NT2/D1 (cell line): ENCODE measurements around the gene DPEP1.
A peak's percentile ranks its signal among the peaks of the same experiment; 100 is the strongest.
"Not testable (repeated sequence)": the region's sequence is repeated elsewhere in the genome, so short reads cannot be mapped to it uniquely, and the experiment has no call there.

Source experiments
- DNase-seq: peaks from one replicate; pipeline ENCODE4 v3.0.0-alpha.2; 2011; ENCODE audit warnings: low read depth, low spot score
- H3K27me3 ChIP-seq: 2 replicates; pipeline ENCODE4 v1.6.0; 2011; ENCODE audit warnings: mild to moderate bottlenecking; ENCODE audit not compliant: insufficient read length, insufficient read depth
- H3K36me3 ChIP-seq: 2 replicates; pipeline ENCODE4 v1.6.1; 2011; ENCODE audit warnings: mild to moderate bottlenecking, low read length, mixed read lengths; ENCODE audit not compliant: insufficient read depth, insufficient read length
- H3K4me1 ChIP-seq: 2 replicates; pipeline ENCODE4 v1.5.1; 2011; ENCODE audit not compliant: insufficient read depth, insufficient read length
- H3K4me3 ChIP-seq: 2 replicates; pipeline ENCODE4 v1.5.1; 2011; ENCODE audit warnings: low read depth; ENCODE audit not compliant: insufficient read length
- H3K9ac ChIP-seq: 2 replicates; pipeline ENCODE4 v1.6.0; 2011; ENCODE audit warnings: low read depth; ENCODE audit not compliant: insufficient read length
- H3K9me3 ChIP-seq: 2 replicates; pipeline ENCODE4 v1.5.1; 2011; ENCODE audit warnings: mild to moderate bottlenecking, low read length; ENCODE audit not compliant: insufficient read depth
- SUZ12 ChIP-seq: IDR thresholded peaks from 2 replicates; pipeline ENCODE4 v1.6.1; 2011; ENCODE audit not compliant: insufficient read length, insufficient read depth; ENCODE audit errors: extremely low read depth
- YY1 ChIP-seq: IDR thresholded peaks from 2 replicates; pipeline ENCODE4 v1.6.1; 2011; ENCODE audit not compliant: insufficient read length, insufficient read depth
- ZNF274 ChIP-seq: IDR thresholded peaks from 2 replicates; pipeline ENCODE4 v1.6.1; 2011; ENCODE audit warnings: mild to moderate bottlenecking, low read depth, low read length

The DPEP1 gene

GRCh38 chr16:89570342-89570923 lies 43.0 kb upstream of the DPEP1 start:
- peaks cover 27% of the 10 kb centered on the region for H3K36me3 ChIP-seq
- no peak overlapping the region for H3K9ac ChIP-seq
- no peak overlapping the region for H3K4me3 ChIP-seq
- TF ChIP-seq ZNF274 = no peak
- TF ChIP-seq YY1 = no peak
- no peak for TF ChIP-seq SUZ12
- no peaks in the 10 kb centered on the region for H3K9me3 ChIP-seq
- DNase-seq = no peak
- H3K4me1 ChIP-seq = peaks cover 31% of the 10 kb centered on the region
- no peaks in the 10 kb centered on the region for H3K27me3 ChIP-seq

GRCh38 chr16:89570983-89571598 lies 42.4 kb upstream of the DPEP1 start:
- H3K27me3 ChIP-seq, H3K9ac ChIP-seq, DNase-seq, H3K9me3 ChIP-seq, H3K4me3 ChIP-seq: not testable (repeated sequence)
- H3K4me1 ChIP-seq = peaks cover 31% of the 10 kb centered on the region
- H3K36me3 ChIP-seq = peaks cover 21% of the 10 kb centered on the region

- DNase-seq = no peak
- no peak overlapping the region for H3K4me3 ChIP-seq
- peaks cover 18% of the 10 kb centered on the region for H3K36me3 ChIP-seq
- no peaks in the 10 kb centered on the region for H3K9me3 ChIP-seq
- peaks cover 7% of the 10 kb centered on the region for H3K27me3 ChIP-seq
- peaks cover 33% of the 10 kb centered on the region for H3K4me1 ChIP-seq
- no peak for TF ChIP-seq ZNF274
- TF ChIP-seq YY1 = no peak
- no peak for TF ChIP-seq SUZ12
- peak overlapping the region; percentile 10 for H3K9ac ChIP-seq
Measured at GRCh38 chr16:89571636-89572035, 41.8 kb upstream of the DPEP1 start.

GRCh38 chr16:89572073-89572484 lies 41.4 kb upstream of the DPEP1 start:
- Histone ChIP-seq H3K36me3 (peaks cover 14% of the 10 kb centered on the region), H3K27me3 (peaks cover 7% of the 10 kb centered on the region), H3K4me1 (peaks cover 34% of the 10 kb centered on the region), H3K9ac (peak overlapping the region; percentile 10), H3K4me3 (no peak overlapping the region), H3K9me3 (no peaks in the 10 kb centered on the region)
- DNase-seq = no peak
- no peak for TF ChIP-seq YY1
- no peak for TF ChIP-seq ZNF274
- no peak for TF ChIP-seq SUZ12

GRCh38 chr16:89572485-89573205 lies 40.8 kb upstream of the DPEP1 start:
- Histone ChIP-seq H3K27me3 (peaks cover 7% of the 10 kb centered on the region), H3K4me1 (peaks cover 30% of the 10 kb centered on the region), H3K36me3 (peaks cover 15% of the 10 kb centered on the region), H3K9me3 (no peaks in the 10 kb centered on the region), H3K4me3 (no peak overlapping the region), H3K9ac (no peak overlapping the region)
- no peak for DNase-seq
- TF ChIP-seq SUZ12 (no peak), YY1 (no peak), ZNF274 (no peak)

- Histone ChIP-seq H3K4me1 (peaks cover 28% of the 10 kb centered on the region), H3K9ac (peak overlapping the region; percentile 92), H3K36me3 (peaks cover 16% of the 10 kb centered on the region), H3K9me3 (no peaks in the 10 kb centered on the region), H3K4me3 (peak overlapping the region; percentile 61), H3K27me3 (peaks cover 7% of the 10 kb centered on the region)
- no peak for DNase-seq
- TF ChIP-seq ZNF274 (no peak), SUZ12 (no peak), YY1 (no peak)
Measured at GRCh38 chr16:89573826-89574680, 39.4 kb upstream of the DPEP1 start.

- Histone ChIP-seq H3K4me1 (peaks cover 23% of the 10 kb centered on the region), H3K9ac (peak overlapping the region; percentile 92), H3K36me3 (peaks cover 22% of the 10 kb centered on the region), H3K9me3 (no peaks in the 10 kb centered on the region), H3K4me3 (peak overlapping the region; percentile 61), H3K27me3 (peaks cover 7% of the 10 kb centered on the region)
- no peak for TF ChIP-seq ZNF274
- TF ChIP-seq SUZ12 = no peak
- TF ChIP-seq YY1 = no peak
- DNase-seq = peak; percentile 82
Measured at GRCh38 chr16:89574681-89575246, 38.7 kb upstream of the DPEP1 start.
